Measurements from ENCODE around the gene KIAA2012.

GRCh38 chr2:202090530-202090929 lies 17.5 kb downstream of the KIAA2012 start:
- no peak for TF ChIP-seq SP1 (IDR thresholded peaks at IDR 0.05; ENCODE audit: low read depth, low read length)
- TF ChIP-seq, protein P1, sequence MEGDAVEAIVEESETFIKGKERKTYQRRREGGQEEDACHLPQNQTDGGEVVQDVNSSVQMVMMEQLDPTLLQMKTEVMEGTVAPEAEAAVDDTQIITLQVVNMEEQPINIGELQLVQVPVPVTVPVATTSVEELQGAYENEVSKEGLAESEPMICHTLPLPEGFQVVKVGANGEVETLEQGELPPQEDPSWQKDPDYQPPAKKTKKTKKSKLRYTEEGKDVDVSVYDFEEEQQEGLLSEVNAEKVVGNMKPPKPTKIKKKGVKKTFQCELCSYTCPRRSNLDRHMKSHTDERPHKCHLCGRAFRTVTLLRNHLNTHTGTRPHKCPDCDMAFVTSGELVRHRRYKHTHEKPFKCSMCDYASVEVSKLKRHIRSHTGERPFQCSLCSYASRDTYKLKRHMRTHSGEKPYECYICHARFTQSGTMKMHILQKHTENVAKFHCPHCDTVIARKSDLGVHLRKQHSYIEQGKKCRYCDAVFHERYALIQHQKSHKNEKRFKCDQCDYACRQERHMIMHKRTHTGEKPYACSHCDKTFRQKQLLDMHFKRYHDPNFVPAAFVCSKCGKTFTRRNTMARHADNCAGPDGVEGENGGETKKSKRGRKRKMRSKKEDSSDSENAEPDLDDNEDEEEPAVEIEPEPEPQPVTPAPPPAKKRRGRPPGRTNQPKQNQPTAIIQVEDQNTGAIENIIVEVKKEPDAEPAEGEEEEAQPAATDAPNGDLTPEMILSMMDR (IDR thresholded peaks at IDR 0.05; ENCODE audit: control extremely low read depth in 1 of 3, insufficient read depth in 1 of 3, low read depth in 1 of 3, low read length in 3 of 3) = no peak

All from H1 (cell line).